Measurements from ENCODE around the gene SNRNP200. TPM values are rescaled to one million over a fixed set of nuclear protein-coding genes. Genes with fewer than 3 reads are reported as not detected.

Gene SNRNP200
- total RNA-seq, 4 donors from 2014 or later, result 73.7 to 106 (median 90.8) TPM

GRCh38 chr2:96341641-96342040 is 36.3 kb upstream of the SNRNP200 start:
- Histone ChIP-seq H3K36me3 (no peaks in the 10 kb centered on the region), H3K4me3 (no peak overlapping the region)
- intact Hi-C loops (cut with DNase I), result no loop called here

GRCh38 chr2:96340493-96341414 is 35.4 kb upstream of the SNRNP200 start:
- TF ChIP-seq POLR2A (IDR thresholded peaks at IDR 0.05; ENCODE audit: low read depth), result no peak
- no peak for TF ChIP-seq EP300 (IDR thresholded peaks at IDR 0.05)
- TF ChIP-seq CTCF (IDR thresholded peaks at IDR 0.05), result no peak
- TF ChIP-seq POLR2AphosphoS5 (IDR thresholded peaks at IDR 0.05), result no peak
- 93% methylated on average over 9 of the region's 9 CpGs for WGBS
- no peak for DNase-seq (ENCODE audit: extremely low spot score)
- no peaks in the 10 kb centered on the region for H3K9me3 ChIP-seq
- H3K4me1 ChIP-seq, result peaks cover 0 to 6% (median 5%) of the 10 kb centered on the region in 4 donors
- H3K27me3 ChIP-seq, result no peaks in the 10 kb centered on the region
- H3K36me3 ChIP-seq, result no peaks in the 10 kb centered on the region
- no peak overlapping the region for H3K4me3 ChIP-seq
- intact Hi-C loops (cut with DNase I), result no loop called here
- H3K27ac ChIP-seq (replicated peaks in 1 of 4), result no peak overlapping the region

More at GRCh38 chr2:96341641-96342040, 36.3 kb upstream of the SNRNP200 start:
- H3K27me3 ChIP-seq, result no peaks in the 10 kb centered on the region
- no peaks in the 10 kb centered on the region for H3K9me3 ChIP-seq
- WGBS, result 95% methylated on average over 14 of the region's 14 CpGs
- TF ChIP-seq CTCF (IDR thresholded peaks at IDR 0.05), result no peak
- H3K27ac ChIP-seq (replicated peaks in 1 of 4), result no peak overlapping the region
- H3K4me1 ChIP-seq, result no peaks in the 10 kb centered on the region
- no peak for DNase-seq (ENCODE audit: extremely low spot score)

DNA sequence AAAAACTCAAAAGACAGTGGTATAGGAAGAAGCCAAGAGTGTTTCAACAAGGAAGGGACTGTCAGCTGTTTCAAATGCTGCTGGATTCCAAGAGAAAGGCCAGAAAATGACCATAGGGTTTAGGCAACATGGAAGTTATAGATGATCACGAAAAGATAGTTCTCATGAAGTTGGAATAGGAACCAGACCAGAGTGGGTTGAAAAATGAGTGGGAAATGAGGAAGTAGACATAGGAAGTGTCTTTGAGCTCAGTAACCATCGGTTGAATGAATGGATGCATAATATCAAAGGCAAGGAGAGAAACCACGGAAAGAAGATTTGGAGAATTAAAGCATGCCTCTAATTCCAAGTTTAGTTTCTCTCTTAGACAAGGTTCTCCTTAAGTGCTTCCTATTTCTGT is 31.5 kb upstream of the SNRNP200 start:
- H3K9me3 ChIP-seq, result no peaks in the 10 kb centered on the region
- H3K27ac ChIP-seq (replicated peaks in 1 of 4), result no peak overlapping the region
- peaks cover 9 to 15% (median 13%) of the 10 kb centered on the region in 4 donors for H3K4me1 ChIP-seq
- no peaks in the 10 kb centered on the region for H3K36me3 ChIP-seq
- intact Hi-C loops (cut with DNase I), result loop anchor here (10.0 kb wide), 1 partner anchor 72 kb away; the partner anchor contains the start of genes CIAO1 and TMEM127
- WGBS, result 76% methylated on average over 3 of the region's 3 CpGs
- TF ChIP-seq POLR2A (IDR thresholded peaks at IDR 0.05; ENCODE audit: low read depth), result no peak
- TF ChIP-seq EP300 (IDR thresholded peaks at IDR 0.05), result no peak
- TF ChIP-seq POLR2AphosphoS5 (IDR thresholded peaks at IDR 0.05), result no peak
- no peak for DNase-seq (ENCODE audit: extremely low spot score)
- no peaks in the 10 kb centered on the region for H3K27me3 ChIP-seq
- no peak overlapping the region for H3K4me3 ChIP-seq

DNA sequence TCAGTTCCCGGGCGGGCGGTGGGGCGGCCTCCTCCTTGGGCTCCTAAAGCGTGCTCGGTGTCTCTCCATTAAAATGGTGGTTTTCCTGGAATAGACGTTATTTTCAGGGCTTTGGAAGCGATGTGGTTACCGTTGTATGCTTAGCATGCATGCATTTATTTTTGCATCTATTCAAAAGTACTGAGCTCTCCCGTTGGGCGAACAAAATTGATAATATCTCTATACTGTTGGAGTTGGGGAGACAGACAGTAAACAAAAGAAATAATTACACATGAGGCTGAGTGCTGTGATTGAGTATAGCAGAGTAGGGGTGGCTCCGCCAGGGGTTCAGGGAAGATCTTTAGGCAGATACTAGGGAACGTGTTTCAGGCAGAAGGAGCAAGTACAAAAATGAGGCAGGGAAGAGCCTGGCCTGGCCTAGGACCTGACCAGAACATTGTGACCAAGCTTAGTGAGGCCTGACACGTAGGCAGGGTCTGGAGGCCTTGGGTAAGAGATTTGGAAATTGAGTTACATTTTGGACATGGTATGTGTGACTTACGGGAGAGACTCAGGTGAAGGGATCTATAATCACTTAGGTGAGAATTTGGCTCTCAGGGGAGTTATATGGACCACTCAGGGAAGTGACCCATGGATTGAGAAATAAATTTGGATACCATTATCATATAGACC is 30.9 kb upstream of the SNRNP200 start:
- peak overlapping the region; percentile 85 to 88 (median 87) for H3K27ac ChIP-seq (replicated peaks in 1 of 4)
- TF ChIP-seq POLR2AphosphoS5 (IDR thresholded peaks at IDR 0.05), result no peak
- TF ChIP-seq EP300 (IDR thresholded peaks at IDR 0.05), result no peak
- no peak for TF ChIP-seq POLR2A (IDR thresholded peaks at IDR 0.05; ENCODE audit: low read depth)
- TF ChIP-seq CTCF (IDR thresholded peaks at IDR 0.05), result no peak
- WGBS, result 15% methylated on average over 14 of the region's 15 CpGs
- peaks cover 9 to 15% (median 13%) of the 10 kb centered on the region in 4 donors for H3K4me1 ChIP-seq
- H3K9me3 ChIP-seq, result no peaks in the 10 kb centered on the region
- no peaks in the 10 kb centered on the region for H3K36me3 ChIP-seq
- H3K4me3 ChIP-seq, result peak overlapping the region; percentile 63 to 74 (median 66)
- no peak for DNase-seq (ENCODE audit: extremely low spot score)
- intact Hi-C loops (cut with DNase I), result loop anchor here (10.0 kb wide), 1 partner anchor 71 kb away; the partner anchor contains the start of genes CIAO1 and TMEM127
- H3K27me3 ChIP-seq, result no peaks in the 10 kb centered on the region

DNA sequence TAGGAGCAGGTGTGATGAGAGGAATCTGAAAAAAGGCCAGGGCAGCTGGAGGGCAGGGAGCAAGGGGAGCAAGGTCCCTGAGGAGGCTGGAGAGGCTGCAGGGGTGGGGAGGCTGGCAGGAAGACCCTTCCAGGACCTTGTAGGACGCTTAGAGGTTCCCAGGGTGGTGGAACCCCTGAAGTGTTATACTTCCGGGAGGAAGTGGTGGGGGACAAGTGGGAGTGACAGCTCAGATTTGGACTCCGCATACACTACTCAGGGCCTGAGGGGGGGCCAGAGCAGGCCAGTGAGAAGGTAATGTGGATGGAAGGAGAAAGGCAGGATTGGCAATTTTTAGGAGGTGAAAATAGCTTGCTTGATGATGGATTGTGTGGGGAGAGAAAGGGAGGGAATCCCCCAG is 28.4 kb upstream of the SNRNP200 start:
- Histone ChIP-seq H3K4me1 (peaks cover 9 to 16% (median 14%) of the 10 kb centered on the region in 4 donors), H3K27ac (replicated peaks in 1 of 4) (no peak overlapping the region), H3K27me3 (no peaks in the 10 kb centered on the region), H3K9me3 (no peaks in the 10 kb centered on the region), H3K4me3 (no peak overlapping the region), H3K36me3 (no peaks in the 10 kb centered on the region)
- no peak for DNase-seq (ENCODE audit: extremely low spot score)
- WGBS, result 86% methylated on average over 3 of the region's 3 CpGs
- TF ChIP-seq POLR2AphosphoS5 (IDR thresholded peaks at IDR 0.05) (no peak), CTCF (IDR thresholded peaks at IDR 0.05) (no peak), EP300 (IDR thresholded peaks at IDR 0.05) (no peak)
- intact Hi-C loops (cut with DNase I), result loop anchor here (10.0 kb wide), 1 partner anchor 69 kb away; the partner anchor contains the start of genes CIAO1 and TMEM127
